SK-N-MC (cell line): ENCODE data around the gene LRRTM4.

ENCODE experiments used
- EZH2 ChIP-seq: fragments of 200-600 bp; sonication (generic); IDR thresholded peaks from one replicate; pipeline ENCODE4 v1.6.1; 2017; ENCODE audit warnings: antibody characterized with exemption
- FOXP2 ChIP-seq: optimal IDR thresholded peaks from 2 replicates; pipeline ENCODE3; 2011; ENCODE audit warnings: mild to moderate bottlenecking, moderate library complexity; ENCODE audit not compliant: insufficient read depth; ENCODE audit errors: extremely low read length, control extremely low read depth
- POLR2AphosphoS5 ChIP-seq: IDR thresholded peaks from 2 replicates; pipeline ENCODE4 v1.6.1; 2012; ENCODE audit warnings: mild to moderate bottlenecking, low read depth, low read length, borderline replicate concordance

GRCh38 chr2:77459840-77460239 is 62.3 kb downstream of the LRRTM4 start:
- TF ChIP-seq EZH2 (no peak), POLR2AphosphoS5 (no peak), FOXP2 (no peak)
